Measurements from ENCODE around the gene PRSS22.

Gene PRSS22

GRCh38 chr16:2855536-2855935, 2.4 kb downstream of the PRSS22 start:
- Histone ChIP-seq H2AFZ (ENCODE audit: low read depth, low read length, severe bottlenecking) (no peak overlapping the region), H3K4me3 (ENCODE audit: insufficient read depth, low read length, poor library complexity, severe bottlenecking) (no peak overlapping the region), H4K20me1 (ENCODE audit: low read depth, low read length) (no peaks in the 10 kb centered on the region), H3K9me3 (ENCODE audit: insufficient read depth, low read length) (no peaks in the 10 kb centered on the region), H3K9me2 (replicated peaks; ENCODE audit: insufficient read depth, low read length) (no peaks in the 10 kb centered on the region), H3K27ac (ENCODE audit: low read depth, low read length) (no peak overlapping the region), H3F3A (ENCODE audit: insufficient read depth) (no peaks in the 10 kb centered on the region), H3K79me2 (ENCODE audit: insufficient read depth, low read length) (no peaks in the 10 kb centered on the region), H3K9ac (ENCODE audit: low read length) (no peak overlapping the region), H3K27me3 (ENCODE audit: low read length) (no peaks in the 10 kb centered on the region), H3K4me2 (ENCODE audit: low read depth, low read length, poor library complexity, severe bottlenecking) (no peak overlapping the region), H3K36me3 (ENCODE audit: low read length) (no peaks in the 10 kb centered on the region)
- no peak for TF ChIP-seq CTCF (IDR thresholded peaks at IDR 0.05; ENCODE audit: insufficient read depth, low read length, poor library complexity, severe bottlenecking)
- TF ChIP-seq EZH2phosphoT487 (conservative IDR thresholded peaks at IDR 0.05; ENCODE audit: low read length): no peak

GRCh38 chr16:2854700-2855309, 3.2 kb downstream of the PRSS22 start:
- H3K9me2 ChIP-seq (replicated peaks; ENCODE audit: insufficient read depth, low read length): no peaks in the 10 kb centered on the region
- no peak overlapping the region for H3K4me3 ChIP-seq (ENCODE audit: insufficient read depth, low read length, poor library complexity, severe bottlenecking)
- TF ChIP-seq EZH2phosphoT487 (conservative IDR thresholded peaks at IDR 0.05; ENCODE audit: low read length) (no peak), CTCF (IDR thresholded peaks at IDR 0.05; ENCODE audit: insufficient read depth, low read length, poor library complexity, severe bottlenecking) (peak; percentile 91)
- H3K79me2 ChIP-seq (ENCODE audit: insufficient read depth, low read length): no peaks in the 10 kb centered on the region
- H3K27ac ChIP-seq (ENCODE audit: low read depth, low read length): no peak overlapping the region
- H4K20me1 ChIP-seq (ENCODE audit: low read depth, low read length): no peaks in the 10 kb centered on the region
- no peaks in the 10 kb centered on the region for H3K36me3 ChIP-seq (ENCODE audit: low read length)
- no peak overlapping the region for H3K9ac ChIP-seq (ENCODE audit: low read length)
- H3K27me3 ChIP-seq (ENCODE audit: low read length): no peaks in the 10 kb centered on the region
- no peaks in the 10 kb centered on the region for H3F3A ChIP-seq (ENCODE audit: insufficient read depth)
- no peak overlapping the region for H3K4me2 ChIP-seq (ENCODE audit: low read depth, low read length, poor library complexity, severe bottlenecking)
- no peaks in the 10 kb centered on the region for H3K9me3 ChIP-seq (ENCODE audit: insufficient read depth, low read length)
- no peak overlapping the region for H2AFZ ChIP-seq (ENCODE audit: low read depth, low read length, severe bottlenecking)

- Histone ChIP-seq H3K4me3 (ENCODE audit: insufficient read depth, low read length, poor library complexity, severe bottlenecking) (no peak overlapping the region), H3K27me3 (ENCODE audit: low read length) (no peaks in the 10 kb centered on the region), H3K9ac (ENCODE audit: low read length) (no peak overlapping the region), H2AFZ (ENCODE audit: low read depth, low read length, severe bottlenecking) (no peak overlapping the region), H3K36me3 (ENCODE audit: low read length) (no peaks in the 10 kb centered on the region), H3F3A (ENCODE audit: insufficient read depth) (no peaks in the 10 kb centered on the region), H3K27ac (ENCODE audit: low read depth, low read length) (no peak overlapping the region), H3K9me2 (replicated peaks; ENCODE audit: insufficient read depth, low read length) (no peaks in the 10 kb centered on the region), H3K4me2 (ENCODE audit: low read depth, low read length, poor library complexity, severe bottlenecking) (no peak overlapping the region), H3K79me2 (ENCODE audit: insufficient read depth, low read length) (no peaks in the 10 kb centered on the region), H3K9me3 (ENCODE audit: insufficient read depth, low read length) (no peaks in the 10 kb centered on the region), H4K20me1 (ENCODE audit: low read depth, low read length) (no peaks in the 10 kb centered on the region)
- TF ChIP-seq EZH2phosphoT487 (conservative IDR thresholded peaks at IDR 0.05; ENCODE audit: low read length): no peak
These were observed 4.4 kb downstream of the PRSS22 start for GRCh38 chr16:2853531-2854073.

DNA sequence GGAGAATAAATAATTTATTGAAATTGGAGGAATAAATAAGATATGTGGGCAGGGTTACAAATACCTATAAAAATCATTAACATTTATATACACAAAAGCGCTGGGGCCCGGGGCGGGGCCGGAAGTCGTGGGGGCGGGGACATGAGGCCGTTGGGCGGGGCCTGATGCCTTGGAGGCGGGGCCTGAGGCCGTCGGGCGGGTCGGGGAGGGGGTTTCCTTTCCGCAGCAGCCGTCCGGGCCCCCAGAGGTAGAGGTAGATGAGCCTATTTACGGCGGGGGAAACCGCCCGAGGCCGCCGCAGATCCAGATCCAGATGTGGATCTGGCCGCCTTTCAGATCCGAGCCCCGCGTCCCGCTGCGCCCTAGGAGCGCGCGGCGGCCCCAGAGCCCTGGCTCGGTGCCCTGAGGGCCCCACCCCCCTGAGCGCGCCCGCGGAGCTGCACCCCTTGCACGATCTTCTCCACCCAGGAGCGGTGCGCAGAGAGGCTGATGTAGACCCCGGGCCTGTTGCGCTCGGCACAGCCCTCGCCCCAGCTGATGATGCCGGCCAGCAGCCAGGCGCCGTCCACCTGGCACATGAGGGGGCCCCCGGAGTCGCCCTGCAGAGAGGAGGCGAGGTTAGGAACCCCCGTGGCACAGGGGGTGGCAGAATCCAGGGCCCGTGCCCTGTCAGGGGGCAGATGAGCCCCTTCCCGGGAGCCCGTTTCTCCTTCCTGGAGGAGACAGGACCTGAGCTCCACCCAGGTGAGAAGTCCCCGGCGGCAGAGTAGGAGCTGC, 5.1 kb downstream of the PRSS22 start:
- no peaks in the 10 kb centered on the region for H4K20me1 ChIP-seq (ENCODE audit: low read depth, low read length)
- no peaks in the 10 kb centered on the region for H3K27me3 ChIP-seq (ENCODE audit: low read length)
- H3K36me3 ChIP-seq (ENCODE audit: low read length): no peaks in the 10 kb centered on the region
- no peaks in the 10 kb centered on the region for H3F3A ChIP-seq (ENCODE audit: insufficient read depth)
- no peaks in the 10 kb centered on the region for H3K9me3 ChIP-seq (ENCODE audit: insufficient read depth, low read length)
- no peak overlapping the region for H3K27ac ChIP-seq (ENCODE audit: low read depth, low read length)
- H3K4me3 ChIP-seq (ENCODE audit: insufficient read depth, low read length, poor library complexity, severe bottlenecking): no peak overlapping the region
- H2AFZ ChIP-seq (ENCODE audit: low read depth, low read length, severe bottlenecking): no peak overlapping the region
- H3K9ac ChIP-seq (ENCODE audit: low read length): no peak overlapping the region
- no peaks in the 10 kb centered on the region for H3K9me2 ChIP-seq (replicated peaks; ENCODE audit: insufficient read depth, low read length)
- TF ChIP-seq CTCF (IDR thresholded peaks at IDR 0.05; ENCODE audit: insufficient read depth, low read length, poor library complexity, severe bottlenecking) (no peak), EZH2phosphoT487 (conservative IDR thresholded peaks at IDR 0.05; ENCODE audit: low read length) (no peak)
- H3K79me2 ChIP-seq (ENCODE audit: insufficient read depth, low read length): no peaks in the 10 kb centered on the region
- H3K4me2 ChIP-seq (ENCODE audit: low read depth, low read length, poor library complexity, severe bottlenecking): no peak overlapping the region

Data from SU-DHL-6 (cell line).